Cerebellar nuclear complex (tissue), 1 donor: ENCODE measurements around the gene ACTN4.

Experiments
- DNase-seq, 2 experiments: peaks; one replicate each; lab custom pipeline; 2025; lab: John Stamatoyannopoulos, UW

Gene ACTN4

DNA sequence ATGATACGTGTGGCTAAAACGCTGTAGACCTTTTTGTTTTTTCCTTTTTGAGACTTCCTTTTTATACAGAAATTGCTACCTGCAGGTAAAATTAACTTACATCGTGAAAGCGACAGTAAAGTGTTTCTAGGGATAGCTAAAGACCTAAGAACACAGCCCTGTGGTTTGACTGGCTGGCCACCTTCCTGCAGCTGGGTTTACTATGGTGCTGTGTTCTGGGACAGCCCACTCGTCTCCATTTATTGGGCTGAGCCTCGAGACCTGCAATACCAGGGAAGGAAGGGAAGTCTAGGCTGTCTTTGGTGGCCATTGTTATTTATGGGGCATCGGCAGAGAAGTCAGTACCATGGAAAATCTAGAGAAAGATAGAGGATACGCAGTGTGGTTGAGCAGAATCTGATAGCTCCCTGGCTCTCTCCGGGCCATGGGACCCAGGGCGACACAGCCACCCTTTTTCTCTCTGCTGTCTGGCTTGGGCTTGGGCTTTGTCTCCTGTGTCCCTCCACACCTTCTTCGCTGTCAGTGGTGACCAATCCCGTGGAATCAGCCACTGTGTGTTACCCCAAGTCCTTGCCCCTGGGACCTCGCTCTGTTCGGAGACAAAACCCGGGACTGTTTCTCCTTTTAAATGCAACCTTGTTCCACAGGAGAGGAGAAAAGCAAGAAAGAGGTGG is 30.9 kb downstream of the ACTN4 start:
- DNase-seq, result no peak

DNA sequence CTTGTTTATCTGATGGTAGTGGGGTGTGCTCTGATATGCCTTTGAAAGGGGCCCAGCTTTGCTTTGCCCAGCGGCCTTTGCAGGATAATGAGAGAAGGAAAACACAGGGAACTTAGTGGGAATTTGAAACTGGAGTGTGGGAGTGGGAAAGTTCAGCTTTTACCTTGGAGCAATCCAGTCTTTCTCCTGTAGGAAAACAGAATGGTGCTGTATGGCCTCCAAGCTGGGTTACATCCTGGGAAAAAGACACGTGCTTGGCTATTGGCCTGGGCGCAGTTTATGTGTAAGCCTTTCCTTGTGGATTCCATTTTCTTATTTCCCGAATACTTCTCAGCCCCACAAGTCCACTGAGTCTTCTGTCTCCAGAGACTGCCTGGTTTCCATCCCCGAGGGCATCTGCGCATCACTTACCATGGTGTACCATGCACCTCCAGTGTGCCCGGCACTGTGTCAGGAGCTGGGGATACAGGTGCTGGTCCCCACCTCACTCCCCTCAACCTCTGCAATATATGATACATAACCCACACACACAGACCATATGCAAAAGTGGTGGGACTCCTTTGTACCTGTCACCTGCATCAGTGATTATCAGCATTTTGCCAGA is 31.5 kb downstream of the ACTN4 start:
- no peak for DNase-seq

DNA sequence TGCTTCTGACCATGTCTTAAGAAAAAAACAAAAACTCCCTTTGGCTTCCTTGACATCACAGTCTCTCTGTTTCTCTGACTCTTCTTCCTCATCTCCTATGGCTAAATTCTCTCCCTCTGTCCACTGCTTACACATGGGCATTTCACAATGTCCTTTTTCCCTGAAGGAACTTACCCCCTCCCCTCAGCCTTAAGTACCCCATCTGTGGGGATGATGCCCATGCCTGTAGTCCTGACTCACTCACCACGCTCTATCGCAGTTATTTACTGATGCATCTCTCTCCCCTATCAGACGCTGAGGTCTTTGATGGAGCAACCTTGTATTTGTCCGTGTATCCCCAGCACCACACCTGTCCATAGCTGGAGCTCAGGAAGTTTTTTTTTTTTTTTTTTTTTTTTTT is 32.4 kb downstream of the ACTN4 start:
- DNase-seq, result no peak

DNA sequence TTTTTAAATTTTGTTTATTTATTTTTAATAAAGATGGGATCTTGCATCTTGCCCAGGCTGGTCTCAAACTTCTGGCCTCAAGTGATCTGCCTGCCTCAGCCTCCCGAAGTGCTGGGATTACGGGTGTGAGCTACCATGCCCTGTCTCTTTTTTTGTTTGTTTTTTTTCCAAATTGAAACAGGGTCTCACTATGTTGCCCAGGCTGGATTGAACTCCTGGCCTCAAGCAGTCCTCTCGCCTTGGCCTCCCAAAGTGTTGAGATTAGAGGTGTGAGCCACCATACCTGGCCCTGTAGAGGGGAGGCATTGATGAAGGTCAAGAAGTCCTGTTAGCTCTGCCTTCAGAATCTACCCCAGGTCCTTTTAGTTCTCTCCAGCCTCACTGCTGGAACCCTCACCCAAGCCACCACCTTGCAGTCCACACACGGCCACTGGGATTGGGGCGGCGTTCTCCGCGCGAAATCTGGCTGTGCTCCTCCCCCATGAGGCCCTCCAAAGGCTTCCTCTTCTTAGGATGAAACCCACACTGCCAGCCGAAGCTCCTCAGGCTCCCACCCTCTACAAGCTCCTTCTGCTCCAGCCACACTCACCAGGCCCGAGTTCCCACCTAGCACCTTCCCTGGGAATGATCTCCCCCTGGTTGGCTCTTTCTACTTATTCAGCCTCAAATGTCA is 34.9 kb downstream of the ACTN4 start:
- no peak for DNase-seq

DNA sequence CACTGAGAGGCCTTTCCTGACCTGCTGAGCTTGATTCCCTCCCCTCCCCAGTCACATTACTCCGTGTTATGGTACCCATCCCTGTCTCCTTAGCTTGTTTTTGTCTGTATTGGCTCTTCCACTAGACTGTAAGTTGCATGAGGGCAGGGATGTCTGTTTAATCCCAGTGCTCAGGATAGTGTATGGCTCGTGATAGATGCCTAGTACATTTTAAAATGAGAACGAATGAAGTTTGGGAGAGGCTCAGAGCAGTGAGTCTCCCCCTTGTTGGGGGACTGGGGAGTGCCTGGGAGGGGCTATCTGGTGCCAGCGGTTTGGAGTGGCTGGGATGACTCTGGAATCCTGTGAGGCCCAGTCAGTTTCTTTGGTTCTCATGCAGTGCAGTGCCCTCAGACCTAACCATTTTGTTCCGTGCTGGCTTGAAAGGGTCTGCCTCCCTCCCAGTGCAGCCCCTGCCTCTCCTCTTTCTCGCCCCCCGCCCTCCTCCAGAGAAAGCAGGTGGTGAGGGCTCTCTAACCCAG is 35.5 kb downstream of the ACTN4 start:
- no peak for DNase-seq

DNA sequence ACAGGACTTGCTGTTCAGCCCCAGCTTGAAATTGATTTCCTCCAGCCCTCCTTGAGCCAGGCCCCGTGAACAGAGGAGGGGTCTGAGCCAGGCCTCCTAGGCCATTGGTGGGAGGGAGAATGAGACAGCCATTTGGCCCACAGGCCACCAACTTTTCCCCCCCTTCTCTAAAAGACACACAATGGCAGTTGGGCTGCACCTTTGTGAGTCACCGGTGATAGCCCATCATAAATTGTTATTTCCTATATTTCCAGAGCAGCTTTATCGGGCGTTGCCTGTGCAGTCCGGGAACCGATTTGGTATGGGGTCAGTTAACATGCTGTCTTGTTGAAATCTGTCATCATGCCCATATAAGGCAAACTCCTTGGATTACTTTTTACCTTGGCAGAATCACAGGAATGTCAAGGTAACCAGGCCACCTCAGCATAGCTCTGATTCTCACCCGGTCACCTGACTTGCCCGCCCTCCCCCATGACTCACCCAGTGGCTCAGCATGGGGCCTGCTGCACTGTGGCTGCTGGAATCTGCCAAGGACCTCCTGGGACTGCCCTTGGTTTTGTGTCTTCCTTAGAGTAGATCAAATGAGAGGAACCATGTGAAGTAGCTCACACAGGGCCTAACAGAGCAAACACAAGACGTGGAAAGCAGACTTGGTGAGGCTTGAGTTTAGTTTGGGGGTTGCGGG is 36.1 kb downstream of the ACTN4 start:
- no peak for DNase-seq

DNA sequence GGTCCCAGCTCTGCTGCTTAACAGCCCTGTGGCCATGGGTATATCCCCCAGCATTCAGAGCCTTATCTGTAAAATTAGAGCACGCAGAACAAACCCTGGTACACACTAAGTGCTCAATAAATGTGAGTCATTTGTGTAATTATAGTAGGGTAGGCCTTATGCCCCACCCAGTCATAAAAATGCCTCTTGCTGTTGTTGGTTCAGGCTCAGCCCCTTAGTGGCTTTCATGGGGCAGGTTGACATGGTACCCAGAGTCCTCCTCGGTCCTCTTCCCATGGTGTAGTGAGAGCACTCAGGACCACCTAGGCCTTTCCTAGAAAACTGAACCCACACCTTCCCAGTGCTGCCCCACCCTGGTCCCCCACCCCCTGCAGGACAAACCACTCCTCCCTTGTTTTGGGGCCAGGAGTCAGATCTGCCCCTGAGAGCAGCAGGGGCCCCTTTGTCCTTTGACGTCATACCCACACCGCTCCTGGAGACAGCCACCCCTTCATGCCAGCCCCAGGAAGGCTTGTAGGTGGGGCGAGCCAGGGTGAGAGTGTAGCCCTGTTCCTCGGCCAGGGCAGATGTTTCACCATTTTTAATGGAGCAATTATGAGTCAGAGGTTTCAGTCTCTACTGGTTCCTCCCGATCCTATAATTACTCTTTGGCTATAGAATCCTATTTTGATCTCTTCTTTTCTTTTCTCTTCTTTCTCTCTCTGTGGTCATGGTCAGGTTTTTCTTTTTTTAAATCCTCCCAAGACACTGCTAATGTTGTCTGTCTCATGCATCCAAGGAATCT is 36.8 kb downstream of the ACTN4 start:
- DNase-seq, result no peak

DNA sequence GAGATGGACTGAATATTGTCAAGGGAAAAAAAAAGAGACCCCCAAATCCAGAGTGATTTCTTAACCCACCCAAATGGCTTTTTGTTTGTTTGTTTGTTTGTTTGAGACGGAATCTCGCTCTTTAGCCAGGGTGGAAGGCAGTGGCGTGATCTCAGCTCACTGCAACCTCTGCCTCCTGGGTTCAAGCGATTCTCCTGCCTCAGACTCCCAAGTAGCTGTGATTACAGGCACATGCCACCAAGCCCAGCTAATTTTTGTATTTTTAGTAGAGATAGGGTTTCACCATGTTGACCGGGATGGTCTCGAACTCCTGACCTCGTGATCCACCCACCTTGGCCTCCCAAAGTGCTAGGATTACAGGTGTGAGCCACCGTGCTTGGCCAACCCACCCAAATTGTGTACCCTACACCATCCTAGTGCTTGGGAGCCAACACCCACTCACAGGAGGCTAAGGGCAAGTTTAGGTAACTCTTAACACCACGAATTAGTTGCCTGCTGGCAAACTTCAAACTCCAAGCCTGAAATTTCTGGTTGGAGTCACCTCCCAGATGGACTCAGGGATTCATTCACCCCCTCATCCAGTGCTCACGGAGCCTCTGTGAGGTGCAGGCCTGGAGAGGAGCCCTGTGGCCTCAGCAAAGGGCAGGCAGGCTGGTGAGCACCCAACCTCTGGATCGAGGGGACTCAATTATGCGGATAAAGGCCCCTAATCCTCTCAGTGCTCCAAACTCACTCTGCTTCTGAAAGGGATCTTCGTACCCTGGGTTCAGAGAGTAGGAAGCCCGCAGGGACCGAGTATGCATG is 37.6 kb downstream of the ACTN4 start:
- no peak for DNase-seq

DNA sequence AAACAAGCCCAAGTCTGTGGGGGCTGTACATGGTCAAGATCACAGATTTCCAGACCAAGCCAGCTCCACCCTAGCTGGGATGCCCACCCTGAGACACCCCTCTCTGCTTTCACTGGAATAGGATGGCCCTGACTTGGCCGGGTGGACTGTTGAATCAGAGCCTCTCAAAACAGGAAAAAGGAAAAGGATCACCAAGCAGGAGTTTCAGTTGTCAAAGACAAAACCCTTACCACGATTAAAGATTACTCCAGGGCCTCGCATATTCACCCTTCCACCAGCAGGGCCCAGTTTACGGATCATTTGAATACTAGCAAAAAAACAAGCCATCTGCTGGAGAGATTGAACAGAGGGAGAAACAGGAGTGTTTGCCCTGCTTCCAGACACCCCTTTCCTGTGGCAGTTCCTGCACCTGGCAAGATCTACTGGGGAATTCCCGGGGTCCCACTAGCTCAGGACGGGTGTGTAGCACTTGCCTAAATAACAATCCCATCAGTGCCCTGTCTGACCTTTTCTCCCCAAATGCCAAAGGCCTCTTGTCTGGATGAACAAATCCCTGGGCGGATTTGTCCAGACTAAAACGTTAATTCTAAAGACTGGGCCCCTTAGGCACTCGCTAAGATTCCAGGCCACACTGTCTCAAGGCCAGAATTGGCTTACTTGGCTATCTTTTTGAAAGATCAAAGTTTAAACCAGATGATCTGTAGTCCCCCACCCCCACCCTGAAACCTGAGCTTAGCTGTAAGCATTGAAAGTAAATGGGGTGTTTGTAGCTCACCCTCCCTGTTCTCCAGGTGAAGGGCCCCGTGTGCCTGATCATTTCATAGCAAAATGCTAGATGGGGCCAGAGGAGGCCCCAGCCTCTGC is 38.4 kb downstream of the ACTN4 start:
- no peak for DNase-seq

DNA sequence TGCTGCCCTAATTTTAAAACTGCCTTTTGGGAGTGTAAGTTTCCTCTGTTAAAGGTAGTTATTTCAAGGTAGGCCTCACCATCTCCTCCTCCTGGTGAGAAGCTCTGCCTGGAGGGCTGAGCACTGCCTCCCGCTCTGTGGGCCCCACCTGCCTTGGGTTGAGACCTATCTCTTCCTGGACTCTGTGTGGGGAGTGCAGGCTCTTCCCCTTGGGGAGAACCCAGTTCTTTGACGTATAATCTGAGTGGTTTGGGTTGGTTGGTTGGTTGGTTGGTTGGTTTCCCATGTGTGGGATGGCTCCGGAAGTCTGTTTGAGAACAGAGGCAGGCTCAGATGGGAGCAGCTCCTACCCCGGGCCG is 39.1 kb downstream of the ACTN4 start:
- no peak for DNase-seq

DNA sequence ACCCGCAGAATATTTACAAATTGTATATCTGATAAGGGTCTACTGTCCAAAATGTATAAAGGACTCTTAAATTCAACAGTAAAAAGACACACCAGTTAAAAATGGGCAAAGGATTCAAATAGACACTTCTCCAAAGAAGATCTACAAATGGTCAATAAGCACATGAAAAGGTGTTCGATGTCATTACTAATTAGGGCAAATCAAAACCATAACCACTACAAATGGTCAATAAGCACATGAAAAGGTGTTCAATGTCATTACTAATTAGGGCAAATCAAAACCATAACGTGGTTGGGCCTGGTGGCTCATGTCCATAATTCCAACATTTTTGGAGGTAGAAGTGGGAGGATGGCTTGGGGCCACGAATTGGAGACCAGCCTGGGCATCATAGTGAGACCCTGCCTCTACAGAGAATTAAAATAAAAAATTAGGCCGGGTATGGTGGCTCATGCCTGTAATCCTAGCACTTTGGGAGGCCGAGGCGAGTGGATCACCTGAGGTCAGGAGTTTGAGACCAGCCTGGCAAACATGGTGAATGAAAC is 40.5 kb downstream of the ACTN4 start:
- no peak for DNase-seq

DNA sequence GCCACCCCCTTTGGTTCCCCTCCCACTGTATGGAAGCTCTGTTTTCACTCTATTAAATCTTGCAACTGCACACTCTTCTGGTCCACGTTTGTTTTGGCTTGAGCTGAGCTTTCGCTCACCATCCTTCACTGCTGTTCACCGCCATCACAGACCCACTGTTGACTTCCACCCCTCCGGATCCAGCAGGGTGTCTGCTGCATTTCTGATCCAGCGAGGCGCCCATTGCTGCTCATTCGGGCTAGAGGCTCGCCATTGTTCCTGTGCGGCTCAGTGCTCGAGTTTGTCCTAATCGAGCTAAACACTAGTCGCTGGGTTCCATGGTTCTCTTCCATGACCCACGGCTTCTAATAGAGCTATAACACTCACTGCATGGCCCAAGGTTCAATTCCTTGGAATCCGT is 42.7 kb downstream of the ACTN4 start:
- DNase-seq, result no peak

DNA sequence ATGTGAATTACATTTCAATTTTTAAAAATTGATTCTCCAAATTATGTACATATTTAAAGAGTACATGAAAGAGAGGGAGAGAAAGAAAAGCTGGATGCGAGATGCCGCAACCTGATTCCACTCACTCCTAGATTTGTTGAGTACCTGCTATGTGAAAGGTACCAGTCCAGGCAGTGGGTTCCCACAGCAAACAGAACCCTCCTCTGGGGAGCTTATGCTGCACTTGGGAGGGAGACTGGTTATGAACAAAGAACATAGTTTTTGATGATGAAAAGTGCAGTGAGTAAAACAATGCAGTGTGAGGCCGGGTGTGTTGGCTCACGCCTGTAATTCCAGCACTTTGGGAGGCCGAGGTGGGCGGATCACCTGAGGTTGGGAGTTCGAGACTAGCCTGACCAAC is 43.4 kb downstream of the ACTN4 start:
- no peak for DNase-seq

DNA sequence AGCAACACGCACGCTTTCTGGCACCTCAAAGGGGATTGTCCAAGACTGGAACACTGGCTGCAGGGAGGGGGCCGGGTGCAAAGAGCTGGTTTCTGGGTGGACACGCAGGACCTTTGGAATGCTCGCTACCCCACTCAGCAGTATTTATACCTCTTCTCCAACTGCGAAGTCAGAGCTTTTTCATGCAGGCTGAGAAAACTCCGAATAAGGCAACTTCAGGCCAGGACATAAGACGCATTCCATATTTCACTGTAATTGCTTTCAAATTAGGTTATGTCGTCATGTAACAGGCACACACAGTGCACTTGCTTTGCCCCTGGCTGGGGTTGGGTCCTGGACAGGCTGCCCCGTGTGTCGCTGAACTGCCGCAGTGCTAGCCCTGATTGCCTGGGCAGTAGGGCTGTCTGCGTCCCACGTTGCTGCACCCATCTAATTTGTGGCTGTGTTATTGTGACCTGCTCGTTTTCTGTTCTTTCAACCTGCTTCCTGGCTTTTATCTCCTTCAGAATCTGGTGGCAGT is 44.5 kb downstream of the ACTN4 start:
- no peak for DNase-seq

DNA sequence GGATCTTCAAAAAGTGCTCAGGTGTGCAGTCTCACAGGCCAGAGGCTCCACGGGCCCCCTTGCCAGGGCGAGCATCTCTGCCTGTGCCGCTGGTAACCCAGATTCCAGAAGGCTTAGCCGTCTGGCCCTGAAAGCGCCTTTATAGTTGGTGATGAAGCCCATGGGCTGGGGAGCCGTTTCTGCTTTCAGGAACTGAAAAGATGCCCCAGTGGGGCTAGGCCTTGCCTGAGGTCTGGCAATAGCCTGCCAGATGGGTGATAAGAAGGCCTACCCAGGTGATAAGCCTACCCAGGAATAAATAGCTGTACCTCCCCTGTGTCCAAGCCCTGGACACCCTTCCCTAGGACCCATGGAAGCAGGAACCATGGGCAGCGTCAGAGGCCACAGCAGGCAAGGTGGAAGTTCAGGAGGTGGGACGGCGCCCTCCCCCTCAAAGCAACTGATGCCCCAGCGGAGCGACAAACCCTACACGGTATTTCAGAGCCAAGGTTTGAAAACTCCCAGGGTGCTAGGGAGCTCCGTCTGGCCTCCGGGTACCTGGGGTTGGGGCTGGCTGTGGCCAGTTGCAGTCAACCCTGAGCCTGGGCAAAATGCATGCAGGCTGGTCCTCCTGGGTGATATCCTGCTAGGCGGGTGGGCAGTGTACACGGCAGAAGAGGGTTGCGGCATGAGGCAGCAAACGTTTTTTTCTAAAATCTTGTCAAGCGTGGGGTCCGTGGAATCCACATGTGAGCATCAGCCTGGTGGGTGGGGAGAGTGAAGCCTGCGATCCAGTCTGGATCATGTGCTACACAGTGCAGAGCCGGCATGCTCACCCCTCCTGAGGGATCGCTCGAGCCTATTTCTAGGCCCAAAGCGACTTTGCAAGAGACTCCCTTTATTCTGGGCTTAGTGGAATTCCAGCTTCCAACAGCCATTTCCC is 45.3 kb downstream of the ACTN4 start:
- no peak for DNase-seq

DNA sequence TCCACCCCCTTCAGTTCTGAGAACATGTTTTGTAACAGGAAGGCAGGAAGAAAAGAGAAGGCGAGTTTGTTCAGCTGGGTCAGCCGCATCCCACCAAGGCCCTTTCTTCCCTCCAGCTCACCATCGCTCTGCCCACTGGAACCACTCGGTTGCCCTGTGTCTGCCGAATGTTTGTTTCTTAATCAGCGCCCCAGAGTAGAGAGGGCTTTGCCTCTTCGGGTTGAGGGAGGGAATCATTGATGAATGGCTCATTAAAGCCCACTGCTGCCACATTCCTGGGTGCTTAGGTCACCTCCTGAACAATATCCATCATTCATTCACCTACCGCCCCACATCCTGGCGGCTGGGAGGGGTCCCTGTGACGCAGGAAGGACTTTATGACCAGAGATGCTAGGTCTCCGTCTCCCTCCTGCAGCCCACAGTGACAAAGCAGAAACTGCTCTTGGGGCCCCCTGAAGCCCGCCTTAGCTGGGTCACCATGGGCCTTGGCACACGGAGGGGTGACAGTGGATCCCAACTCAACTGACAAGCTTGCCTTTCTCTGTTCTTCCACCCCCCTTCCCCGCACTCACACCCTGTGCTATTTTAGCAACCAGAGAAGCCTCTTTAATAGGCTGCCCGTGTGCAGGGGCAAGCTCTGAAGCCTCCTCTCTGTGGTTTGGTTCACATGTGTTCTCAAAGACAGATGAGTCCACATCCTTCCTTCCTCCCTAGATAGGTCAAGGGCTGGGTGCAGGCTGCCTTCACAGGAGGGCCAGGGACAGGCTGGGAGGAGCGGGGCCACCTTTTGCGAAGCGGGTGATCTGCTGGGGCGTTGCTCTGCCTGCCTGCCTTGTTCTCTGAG is 46.2 kb downstream of the ACTN4 start:
- no peak for DNase-seq

DNA sequence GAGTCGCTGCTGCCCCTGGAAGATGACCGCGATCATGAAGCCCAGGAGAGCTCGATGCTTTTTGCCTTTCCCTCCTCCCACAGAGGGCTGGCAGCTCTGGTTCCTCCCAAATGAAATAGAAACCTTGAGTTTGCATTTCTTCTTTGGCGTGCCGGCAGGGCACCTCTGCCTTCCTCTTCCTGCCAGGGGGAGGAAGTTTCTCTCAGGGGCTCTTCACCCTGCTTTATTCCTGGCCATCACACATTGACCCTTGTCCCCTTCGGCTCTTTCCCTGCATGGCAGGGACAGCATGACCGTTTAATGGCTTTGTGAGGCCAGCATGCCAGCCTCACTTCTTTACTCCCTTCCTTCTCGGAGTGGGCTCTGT is 47.9 kb downstream of the ACTN4 start:
- no peak for DNase-seq
